NCI-H1105 treated with DMSO at 0.1 percent for 48 hours (cell line): ENCODE measurements around the gene IFITM2.
"Not testable (repeated sequence)": the region's sequence is repeated elsewhere in the genome, so short reads cannot be mapped to it uniquely, and the experiment has no call there.

Experiments used
- DNase-seq: peaks from one replicate; lab custom pipeline; 2025; lab: John Stamatoyannopoulos, UW

IFITM2 gene

DNA sequence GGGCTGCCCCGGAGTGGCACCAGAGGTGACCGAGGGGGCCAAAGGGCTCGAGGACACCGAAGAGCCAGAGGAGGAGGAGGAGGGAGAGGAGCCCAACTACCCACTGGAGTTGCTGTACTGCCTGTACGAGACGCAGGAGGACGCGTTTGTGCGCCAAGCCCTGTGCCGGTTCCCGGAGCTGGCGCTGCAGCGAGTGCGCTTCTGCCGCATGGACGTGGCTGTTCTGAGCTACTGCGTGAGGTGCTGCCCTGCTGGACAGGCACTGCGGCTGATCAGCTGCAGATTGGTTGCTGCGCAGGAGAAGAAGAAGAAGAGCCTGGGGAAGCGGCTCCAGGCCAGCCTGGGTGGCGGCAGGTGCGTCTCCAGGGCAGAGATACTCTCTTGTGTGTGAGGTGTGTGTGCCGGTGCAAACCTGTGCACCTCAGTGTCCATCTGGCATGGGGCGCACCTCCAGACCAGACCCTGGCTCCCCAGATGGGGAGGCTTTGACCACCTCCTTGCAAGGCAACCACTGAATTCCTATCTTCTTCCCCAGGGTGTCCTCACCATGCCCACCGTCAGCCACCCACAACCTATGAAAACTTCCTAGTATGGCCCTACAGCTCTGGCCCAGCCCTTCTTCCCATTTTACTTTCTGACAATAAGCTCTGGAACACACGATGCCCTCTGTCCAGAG, 26.0 kb upstream of the IFITM2 start:
- DNase-seq, result no peak

DNA sequence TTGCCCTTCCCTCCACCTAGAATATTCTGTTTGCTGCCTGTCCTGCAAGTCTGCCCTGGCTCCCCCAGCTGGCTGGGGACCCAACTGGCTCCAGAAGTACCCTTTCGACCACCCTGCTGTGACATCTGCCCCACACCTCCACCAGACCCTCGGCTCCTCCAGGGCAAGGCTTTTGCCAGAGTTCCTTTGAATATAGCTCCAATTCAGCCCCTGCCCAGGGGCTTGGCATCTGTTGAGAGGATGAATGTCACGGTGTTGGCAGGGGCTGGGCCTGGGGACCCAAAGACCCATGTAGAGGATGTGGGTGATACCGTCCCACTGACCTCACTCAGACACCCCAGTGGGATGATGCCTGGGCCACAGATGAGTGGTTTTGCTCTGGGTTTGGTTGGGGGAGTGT, 25.4 kb upstream of the IFITM2 start:
- no peak for DNase-seq

DNA sequence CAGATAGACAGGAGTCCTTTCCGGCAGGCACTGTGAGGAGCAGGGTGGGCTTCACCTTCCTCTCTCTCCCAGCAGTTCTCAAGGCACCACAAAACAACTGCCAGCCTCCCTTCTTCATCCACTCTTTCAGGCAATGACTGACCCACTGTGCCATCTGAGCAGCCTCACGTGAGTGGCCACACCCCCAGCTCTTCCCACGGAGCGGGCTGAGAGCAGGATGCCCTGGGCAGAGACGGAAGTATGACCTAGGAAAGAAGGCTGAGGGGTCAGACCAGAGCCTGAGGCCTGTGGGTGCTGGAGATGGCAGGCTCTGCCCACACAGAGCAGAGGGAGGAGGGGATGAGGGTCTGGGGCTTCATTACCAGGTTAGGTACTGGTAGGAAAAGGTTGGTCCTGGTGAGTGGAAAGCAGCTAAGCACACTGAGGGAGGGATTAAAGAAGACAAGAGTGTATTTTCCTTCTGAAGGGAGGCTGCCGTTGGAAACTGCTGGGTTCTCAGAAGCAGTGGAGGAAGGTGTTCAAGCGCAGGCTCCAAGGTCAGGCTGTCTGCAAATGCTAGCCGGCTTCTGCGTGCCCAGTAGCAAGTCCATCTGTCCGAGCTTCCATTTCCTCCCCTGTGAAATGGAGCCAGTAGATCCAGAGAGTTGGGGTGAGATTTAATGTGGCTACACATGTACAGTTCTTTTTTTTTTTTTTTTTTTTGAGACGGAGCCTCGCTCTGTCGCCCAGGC, 24.8 kb upstream of the IFITM2 start:
- DNase-seq, result no peak

DNA sequence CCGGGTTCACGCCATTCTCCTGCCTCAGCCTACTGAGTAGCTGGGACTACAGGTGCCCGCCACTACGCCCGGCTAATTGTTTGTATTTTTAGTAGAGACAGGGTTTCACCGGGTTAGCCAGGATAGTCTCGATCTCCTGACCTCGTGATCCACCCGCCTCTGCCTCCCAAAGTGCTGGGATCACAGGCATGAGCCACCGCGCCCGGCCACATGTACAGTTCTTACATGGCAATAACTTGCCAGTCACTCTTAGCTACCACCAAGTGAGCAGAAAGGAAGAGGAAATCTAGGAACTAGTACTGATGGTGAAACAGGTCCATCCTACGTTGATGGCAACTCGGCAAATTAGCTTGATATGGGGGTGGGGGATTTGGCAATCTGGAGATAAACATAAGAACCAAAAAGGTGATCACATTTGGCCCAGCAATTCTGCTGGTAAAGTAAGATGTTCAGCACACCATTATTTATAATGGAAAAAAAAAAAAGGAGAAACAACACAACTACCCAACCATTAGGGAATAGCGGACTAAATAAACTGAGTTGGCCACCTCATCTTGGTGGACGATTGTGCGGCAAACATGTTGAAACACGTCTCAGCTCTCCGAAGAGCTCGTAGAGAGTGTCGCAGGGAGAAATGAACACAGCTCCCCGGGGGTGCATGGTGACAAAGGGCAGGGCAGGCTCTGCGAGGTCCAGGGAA, 24.1 kb upstream of the IFITM2 start:
- DNase-seq, result no peak

DNA sequence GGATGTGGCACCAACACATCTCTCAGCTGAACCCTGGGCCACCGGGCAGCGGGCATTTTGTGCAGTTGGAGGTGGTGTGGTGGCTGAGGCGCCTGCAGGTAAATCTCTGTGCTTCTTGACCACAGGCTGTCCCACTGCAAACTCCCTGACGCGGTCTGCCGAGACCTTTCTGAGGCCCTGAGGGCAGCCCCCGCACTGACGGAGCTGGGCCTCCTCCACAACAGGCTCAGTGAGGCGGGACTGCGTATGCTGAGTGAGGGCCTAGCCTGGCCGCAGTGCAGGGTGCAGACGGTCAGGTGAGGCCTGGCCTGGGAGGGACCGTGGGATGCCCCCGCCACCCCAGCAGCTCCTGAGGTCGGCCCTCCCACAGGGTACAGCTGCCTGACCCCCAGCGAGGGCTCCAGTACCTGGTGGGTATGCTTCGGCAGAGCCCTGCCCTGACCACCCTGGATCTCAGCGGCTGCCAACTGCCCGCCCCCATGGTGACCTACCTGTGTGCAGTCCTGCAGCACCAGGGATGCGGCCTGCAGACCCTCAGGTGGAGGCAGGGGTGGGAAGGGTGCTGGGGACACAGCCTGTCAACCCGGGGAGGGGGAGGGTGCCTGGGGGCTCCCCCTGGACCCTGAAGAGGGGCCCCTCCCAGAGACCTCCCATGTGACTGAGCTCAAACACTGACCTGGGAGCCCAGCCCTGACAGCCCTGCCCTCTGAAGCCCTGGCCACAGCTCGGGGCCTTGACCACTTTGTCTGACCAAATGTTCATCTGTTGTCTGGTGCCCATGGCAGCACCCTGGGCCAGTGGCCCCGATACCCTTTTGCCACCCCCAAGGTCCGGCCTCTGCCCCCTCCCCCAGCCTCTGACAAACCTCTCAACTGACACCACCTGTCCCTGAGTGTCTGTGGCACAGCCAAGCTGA, 23.3 kb upstream of the IFITM2 start:
- no peak for DNase-seq

DNA sequence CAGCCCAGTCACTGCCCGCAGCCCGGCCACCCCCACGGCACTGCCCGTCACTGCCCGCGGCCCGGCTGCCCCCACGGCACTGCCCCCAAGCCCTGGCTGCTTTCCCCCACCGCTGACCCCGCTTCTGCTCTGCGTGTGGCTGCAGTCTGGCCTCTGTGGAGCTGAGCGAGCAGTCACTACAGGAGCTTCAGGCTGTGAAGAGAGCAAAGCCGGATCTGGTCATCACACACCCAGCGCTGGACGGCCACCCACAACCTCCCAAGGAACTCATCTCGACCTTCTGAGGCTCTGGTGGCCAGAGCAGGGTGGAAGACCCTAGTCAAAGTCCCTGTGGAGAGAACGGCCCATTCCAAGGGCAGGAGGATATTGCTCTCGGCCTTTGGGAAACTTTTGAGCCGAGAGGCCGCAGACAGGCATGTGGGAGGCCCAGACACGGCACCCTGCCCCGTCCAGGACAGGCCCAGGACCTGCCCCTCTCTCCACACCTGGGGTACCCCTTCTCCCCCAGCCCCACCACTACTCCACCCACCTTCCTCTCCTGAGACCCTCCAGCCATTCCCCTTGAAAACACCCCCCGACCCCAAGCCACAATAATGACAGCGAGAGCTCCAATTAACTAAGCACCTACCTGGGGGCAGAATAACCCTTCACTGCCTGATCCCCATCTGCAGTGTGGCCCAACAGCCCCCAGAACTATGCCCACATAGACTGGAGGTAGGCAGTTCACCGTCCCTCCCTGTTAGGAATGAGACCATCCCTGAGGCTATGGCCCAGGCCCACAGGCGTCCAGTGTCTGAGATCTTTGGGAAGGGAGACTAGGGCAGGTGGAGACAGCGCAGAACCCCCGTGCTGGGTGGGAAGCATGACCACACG, 22.4 kb upstream of the IFITM2 start:
- no peak for DNase-seq

DNA sequence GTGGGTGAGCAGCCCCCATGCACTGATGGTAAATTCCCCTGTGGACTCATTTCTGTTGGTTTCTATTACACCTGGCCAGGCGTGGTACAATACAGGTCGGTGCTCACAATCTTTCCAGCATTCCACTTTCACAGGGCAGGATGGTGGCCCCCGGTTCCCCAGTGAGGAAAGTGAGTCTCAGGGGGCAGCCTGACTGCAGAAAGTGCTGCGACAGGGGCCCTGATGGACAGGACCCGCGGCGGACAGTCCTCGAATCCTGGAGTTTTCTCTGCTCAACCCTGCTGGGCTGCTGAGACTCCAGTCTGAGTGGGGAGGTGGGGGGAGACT, 21.8 kb upstream of the IFITM2 start:
- DNase-seq, result no peak

DNA sequence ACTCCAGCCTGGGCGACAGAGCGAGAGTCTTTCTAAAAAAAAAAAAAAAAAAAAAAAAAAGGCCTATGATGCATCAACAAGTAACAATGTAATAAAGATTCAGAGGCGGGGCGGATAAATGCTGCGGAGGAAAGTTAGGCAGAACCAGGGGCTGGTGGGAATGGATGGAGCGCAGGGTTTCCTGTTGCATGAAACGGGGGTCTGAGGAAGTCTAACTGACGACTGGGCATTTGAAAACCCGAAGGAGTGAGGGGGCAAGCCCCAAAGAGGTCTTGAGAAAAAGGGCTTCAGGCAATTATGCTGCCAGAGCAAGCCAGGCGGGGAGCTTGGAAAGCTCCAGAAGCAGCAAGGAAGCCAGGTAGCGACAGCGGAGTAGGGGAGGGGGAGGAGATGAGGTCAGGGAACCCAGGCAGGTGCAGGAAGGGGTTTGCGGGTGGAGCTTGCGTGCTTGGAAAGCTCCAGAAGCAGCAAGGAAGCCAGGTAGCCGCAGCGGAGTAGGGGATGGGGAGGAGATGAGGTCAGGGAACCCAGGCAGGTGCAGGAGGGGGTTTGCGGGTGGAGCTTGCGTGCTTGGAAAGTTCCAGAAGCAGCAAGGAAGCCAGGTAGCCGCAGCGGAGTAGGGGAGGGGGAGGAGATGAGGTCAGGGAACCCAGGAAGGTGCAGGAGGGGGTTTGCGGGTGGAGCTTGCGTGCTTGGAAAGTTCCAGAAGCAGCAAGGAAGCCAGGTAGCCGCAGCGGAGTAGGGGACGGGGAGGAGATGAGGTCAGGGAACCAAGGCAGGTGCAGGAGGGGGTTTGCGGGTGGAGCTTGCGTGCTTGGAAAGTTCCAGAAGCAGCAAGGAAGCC, 20.4 kb upstream of the IFITM2 start:
- not testable (repeated sequence) for DNase-seq

DNA sequence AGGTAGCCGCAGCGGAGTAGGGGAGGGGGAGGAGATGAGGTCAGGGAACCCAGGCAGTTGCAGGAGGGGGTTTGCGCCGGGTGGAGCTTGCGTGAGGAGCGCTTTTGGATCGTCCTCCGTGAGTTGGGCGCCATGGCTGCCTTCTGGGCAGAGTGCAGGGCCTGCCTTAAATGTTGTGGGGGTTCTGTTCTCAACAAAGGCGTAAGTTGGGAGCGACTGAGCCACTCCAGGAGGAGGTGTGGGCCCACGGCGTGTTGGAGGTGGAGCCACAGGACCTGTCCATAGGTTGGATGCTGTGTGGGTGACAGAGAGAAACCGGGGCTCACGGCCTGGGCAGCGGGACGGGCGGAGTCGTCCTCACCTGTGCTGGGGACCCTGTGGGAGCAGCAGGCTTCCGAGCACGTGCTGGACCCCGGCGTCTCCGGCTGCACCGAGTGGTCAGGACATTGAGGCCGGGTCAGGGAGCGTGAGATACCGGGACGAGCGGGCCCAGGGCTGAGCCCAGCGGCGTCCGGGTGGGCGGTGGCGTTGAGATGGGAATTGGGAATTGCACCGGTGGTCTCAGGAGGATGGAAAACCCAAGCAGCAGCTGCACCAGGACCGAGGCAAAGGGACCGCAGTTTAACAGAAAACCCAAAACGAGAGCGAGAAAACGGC, 19.7 kb upstream of the IFITM2 start:
- DNase-seq, result no peak

DNA sequence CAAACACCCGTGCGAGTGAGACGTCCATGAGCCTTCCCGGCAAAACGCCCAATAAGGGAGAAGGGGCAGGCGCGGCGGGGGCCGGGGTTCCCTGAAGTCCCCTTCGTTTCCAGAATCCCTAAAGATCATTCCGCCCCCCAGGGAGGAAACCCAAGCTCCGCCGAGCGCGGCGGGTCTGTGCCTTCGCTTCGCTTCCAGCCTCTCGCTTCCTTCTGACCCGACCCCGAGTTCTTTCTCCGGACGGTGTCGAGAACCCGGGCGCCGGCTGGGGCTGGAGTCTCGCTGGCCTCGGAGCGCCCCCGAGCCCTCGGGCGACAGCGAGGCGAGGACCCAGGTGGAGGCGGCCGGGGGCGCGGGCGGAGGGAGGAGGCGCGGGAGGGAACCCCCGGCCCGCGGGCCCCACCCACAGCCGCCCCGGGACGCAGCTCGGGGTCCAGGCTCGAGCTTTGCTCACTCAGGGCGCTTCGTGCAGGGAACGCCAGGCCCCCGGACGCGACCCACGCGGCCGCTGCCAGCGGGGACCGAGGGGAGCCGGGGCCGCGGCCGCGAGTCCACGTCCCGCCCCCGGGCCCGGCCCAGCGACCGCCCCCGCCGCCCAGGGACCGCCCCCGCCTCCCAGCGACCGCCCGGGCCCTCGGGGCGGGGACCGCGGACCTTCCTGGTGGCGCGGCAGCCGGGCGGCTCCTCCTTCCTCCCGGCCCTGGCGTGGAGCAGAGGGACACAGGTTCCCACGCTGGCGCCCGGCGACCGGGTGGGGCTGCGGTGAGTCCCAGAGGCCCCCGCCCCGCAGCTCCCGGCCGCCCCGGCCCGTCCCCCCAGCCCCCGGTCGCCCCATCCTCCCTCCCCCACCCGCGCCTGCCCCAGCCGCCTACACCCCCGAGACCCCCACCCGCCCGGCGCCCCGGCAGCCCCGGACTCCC, 18.9 kb upstream of the IFITM2 start, which contains the start of gene PGGHG:
TSS of gene PGGHG (plus strand) at position 649 of the 920 bp plus-strand sequence. CDS start 691 bp downstream, outside the sequence.
- DNase-seq, result peak; percentile 29

DNA sequence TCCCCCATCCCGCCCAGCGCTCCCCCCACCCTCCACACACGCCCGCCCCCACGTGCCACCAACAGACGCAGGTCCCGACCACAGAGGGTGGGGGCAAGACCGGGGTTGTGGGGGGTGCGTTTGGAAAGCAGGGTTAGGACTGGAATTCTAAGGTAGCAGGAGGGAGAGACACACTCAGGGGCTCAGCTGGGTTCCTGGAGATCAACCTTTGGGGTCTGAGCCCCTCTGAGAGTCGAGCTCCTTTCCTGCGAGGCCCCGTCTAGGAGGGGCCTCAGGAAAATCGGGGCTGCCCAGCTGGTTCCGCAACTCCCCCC, 18.3 kb upstream of the IFITM2 start:
- DNase-seq, result no peak

DNA sequence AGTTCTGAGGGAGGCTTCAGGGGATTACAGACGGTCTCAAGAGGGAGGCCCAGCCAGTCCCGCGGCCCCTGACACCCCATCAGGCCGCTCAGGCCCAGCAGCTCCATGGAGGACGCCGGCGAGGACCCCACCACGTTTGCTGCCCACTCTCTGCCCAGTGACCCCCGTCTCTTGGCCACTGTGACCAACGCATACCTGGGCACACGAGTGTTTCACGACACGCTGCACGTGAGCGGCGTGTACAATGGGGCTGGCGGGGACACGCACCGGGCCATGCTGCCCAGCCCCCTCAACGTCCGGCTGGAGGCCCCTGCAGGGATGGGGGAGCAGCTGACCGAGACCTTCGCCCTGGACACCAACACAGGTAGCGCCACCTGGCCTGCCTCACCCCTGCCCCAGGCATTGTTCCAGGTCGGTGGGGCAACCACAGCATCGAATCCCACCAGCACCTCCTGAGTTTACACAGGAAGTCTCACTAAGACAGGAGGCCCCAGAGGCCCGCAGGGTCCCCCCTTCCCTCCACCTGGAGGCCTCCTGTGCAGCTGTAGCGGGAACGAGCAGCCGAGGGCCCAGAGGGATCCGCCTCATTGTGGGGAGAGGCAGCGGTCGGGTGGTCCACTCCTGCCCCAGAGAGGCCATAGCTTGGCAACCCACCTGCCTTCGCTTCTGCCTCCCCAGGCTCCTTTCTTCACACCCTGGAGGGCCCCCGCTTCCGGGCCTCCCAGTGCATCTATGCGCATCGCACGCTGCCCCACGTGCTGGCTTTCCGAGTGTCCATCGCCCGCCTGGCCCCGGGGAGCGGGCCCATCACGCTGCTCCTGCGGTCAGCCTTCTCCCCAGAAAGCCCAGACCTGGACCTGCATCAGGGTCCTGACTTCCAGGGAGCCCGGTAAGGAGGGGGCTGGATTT, 17.6 kb upstream of the IFITM2 start:
- DNase-seq, result no peak

DNA sequence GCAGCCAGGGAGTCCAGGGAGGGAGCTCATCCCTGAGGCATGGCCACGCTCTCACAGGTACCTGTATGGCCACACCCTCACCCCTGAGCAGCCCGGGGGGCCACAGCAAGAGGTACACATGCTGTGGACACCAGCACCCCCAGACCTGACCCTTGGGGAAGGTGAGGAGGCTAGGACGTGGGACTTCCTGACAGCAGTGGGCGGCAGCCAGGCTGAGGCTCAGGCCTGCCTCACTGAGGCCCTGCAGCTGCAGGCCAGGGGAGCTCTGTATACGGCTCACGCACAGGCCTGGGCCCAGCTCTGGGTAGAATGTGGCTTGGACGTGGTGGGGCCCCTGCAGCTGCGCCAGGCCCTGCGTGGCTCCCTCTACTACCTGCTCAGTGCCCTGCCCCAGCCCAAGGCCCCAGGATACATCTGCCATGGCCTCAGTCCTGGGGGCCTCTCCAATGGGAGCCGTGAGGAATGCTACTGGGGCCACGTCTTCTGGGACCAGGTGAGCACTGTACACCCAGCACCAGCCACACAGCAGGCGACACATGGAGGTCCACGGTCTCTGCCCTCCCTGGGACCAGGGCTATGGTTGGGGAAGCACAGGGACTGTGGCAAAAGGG, 16.9 kb upstream of the IFITM2 start:
- no peak for DNase-seq

DNA sequence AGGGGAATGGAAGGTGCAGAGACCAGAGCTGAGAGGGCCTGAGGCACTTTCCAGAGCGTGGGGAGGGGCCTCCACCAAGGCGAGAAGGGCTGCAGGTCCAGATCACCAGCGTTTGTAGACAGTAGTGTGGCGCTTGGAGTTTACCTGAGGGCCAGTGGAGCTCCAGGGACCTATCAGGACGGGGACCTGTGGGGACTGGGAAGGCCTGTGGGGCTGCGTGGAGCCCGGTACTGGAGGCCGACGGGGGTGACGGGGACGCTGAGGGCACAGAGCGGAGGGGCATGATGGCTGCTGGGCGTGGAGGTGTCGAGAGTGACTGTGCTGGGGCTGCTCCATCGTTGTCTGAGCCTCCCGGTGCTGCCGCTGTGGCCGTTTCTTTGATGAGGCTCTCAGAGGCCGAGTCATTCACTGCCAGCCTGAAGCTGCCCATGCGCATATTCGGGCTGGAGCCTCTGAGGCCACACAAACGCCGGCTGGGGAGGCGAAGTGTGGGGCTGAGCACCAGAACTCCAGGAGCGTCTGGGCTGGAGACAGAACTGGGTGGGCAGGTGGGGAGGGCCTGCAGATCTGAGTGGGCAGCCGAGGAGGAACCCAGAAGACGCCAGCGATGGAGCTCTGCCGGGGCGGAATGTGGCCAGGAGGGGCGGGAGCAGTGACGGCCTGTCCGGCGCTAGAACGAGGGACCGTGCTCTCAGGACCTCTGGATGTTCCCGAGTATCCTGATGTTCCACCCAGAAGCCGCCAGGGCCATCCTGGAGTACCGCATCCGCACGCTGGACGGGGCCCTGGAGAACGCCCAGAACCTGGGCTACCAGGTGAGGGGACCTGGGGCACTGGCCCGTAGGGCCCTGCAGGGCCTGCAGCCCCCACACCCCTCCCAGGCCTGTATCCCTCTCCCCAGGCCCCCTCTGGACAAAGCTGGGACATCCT, 16.1 kb upstream of the IFITM2 start:
- DNase-seq, result no peak

DNA sequence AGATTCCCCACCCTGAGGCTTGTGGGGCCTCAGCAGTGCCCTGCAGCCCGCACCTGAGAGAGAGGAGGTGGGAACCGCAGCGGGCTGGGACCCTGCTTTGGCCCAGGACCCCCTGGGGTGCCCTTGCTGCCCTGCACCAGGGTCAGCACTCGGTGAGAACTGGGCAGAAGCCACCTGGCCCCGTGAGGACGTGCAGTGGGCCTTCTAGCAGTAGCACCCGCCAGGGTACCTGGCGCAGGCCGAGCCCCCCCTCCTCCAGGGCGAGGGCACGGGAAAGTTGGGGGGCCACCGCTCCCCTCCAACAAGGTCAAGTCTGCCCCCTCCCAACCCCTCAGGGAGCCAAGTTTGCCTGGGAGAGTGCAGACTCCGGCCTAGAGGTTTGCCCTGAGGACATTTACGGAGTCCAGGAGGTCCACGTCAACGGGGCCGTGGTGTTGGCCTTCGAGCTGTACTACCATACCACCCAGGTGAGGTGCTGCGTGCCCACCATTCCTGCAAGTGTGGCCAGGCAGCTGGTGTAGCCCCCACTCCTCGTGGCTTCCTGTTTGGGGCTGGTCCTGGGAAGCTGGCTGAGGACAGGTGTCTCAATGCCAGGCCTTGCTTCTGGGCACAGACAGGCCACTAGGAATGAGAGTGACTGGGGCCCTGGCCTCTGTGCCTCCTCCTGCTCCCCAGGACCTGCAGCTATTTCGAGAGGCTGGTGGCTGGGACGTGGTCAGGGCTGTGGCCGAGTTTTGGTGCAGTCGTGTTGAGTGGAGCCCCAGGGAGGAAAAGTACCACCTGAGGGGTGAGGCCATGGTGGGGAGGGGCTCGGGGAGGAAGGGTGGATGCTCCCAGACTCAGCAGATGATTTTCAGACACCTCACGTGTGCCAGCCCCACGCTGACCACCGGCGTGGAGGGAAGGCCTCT, 15.2 kb upstream of the IFITM2 start:
- no peak for DNase-seq
